Smooth muscle cell (in vitro differentiated cells): ENCODE data around the gene ASB6. TPM values are rescaled to one million over a fixed set of nuclear protein-coding genes. Genes with fewer than 3 reads are reported as not detected.

Experiments used
- DNase-seq: peaks from one replicate; lab custom pipeline; 2025; ENCODE audit not compliant: unreplicated experiment; lab: John Stamatoyannopoulos, UW
- H2AFZ ChIP-seq: fragments of 200-600 bp; sonication (generic); 2 replicates; pipeline ENCODE4 v1.6.0; 2016; ENCODE audit warnings: antibody characterized with exemption, low read depth, mild to moderate bottlenecking
- H3F3A ChIP-seq: fragments of 200-600 bp; sonication (generic); 2 replicates; pipeline ENCODE4 v1.6.0; 2017; ENCODE audit warnings: antibody characterized with exemption, low read depth
- H3K27ac ChIP-seq: fragments of 200-600 bp; sonication (generic); 2 replicates; pipeline ENCODE4 v1.5.1; 2016; ENCODE audit warnings: low read depth, mild to moderate bottlenecking
- H3K27me3 ChIP-seq: fragments of 200-600 bp; sonication (generic); 2 replicates; pipeline ENCODE4 v1.6.1; 2016; ENCODE audit warnings: low read depth, mild to moderate bottlenecking
- H3K36me3 ChIP-seq: fragments of 200-600 bp; sonication (generic); 2 replicates; pipeline ENCODE4 v1.5.1; 2016; ENCODE audit warnings: low read depth
- H3K4me1 ChIP-seq: fragments of 200-600 bp; sonication (generic); 2 replicates; pipeline ENCODE4 v1.5.1; 2016; ENCODE audit warnings: low read depth
- H3K4me2 ChIP-seq: fragments of 200-600 bp; sonication (generic); 2 replicates; pipeline ENCODE4 v1.6.0; 2016; ENCODE audit warnings: mild to moderate bottlenecking
- H3K4me3 ChIP-seq: fragments of 200-600 bp; sonication (generic); 2 replicates; pipeline ENCODE4 v1.5.1; 2016; ENCODE audit warnings: mild to moderate bottlenecking
- H3K79me2 ChIP-seq: fragments of 200-600 bp; sonication (generic); 2 replicates; pipeline ENCODE4 v1.6.0; 2016; ENCODE audit warnings: low read depth, mild to moderate bottlenecking
- H3K9ac ChIP-seq: fragments of 200-600 bp; sonication (generic); 2 replicates; pipeline ENCODE4 v1.6.0; 2016; ENCODE audit warnings: low read depth
- H3K9me3 ChIP-seq: fragments of 200-600 bp; sonication (generic); replicated peaks from 2 replicates; pipeline ENCODE4 v1.5.1; 2016; ENCODE audit warnings: low read depth
- H4K20me1 ChIP-seq: fragments of 200-600 bp; sonication (generic); 2 replicates; pipeline ENCODE4 v1.6.0; 2016; ENCODE audit warnings: low read depth
- WGBS: methylation state at CpG from one replicate; pipeline ENCODE4 v1.1.7; 2016; ENCODE audit warnings: low lambda C conversion rate; 5-methylcytosine and 5-hydroxymethylcytosine counted together
- polyA plus RNA-seq: library from polyadenylated mRNA; unstranded; fragments of >200 nt; fragmentation: Nextera tagmentation; extraction: Ambion mirVana; gene quantifications from 2 replicates; pipeline ENCODE4 v1.2.1, GENCODE V29; 2016
- total RNA-seq: library from RNA; depleted of rRNA; stranded (reverse); fragments of >200 nt; gene quantifications from 2 replicates; pipeline ENCODE4 v1.2.3, GENCODE V29; 2014
- TF ChIP-seq, protein P1 (sequence below): fragments of 200-600 bp; sonication (generic); IDR thresholded peaks from 2 replicates; pipeline ENCODE4 v1.5.1; 2017; ENCODE audit warnings: borderline replicate concordance, mild to moderate bottlenecking, antibody characterized with exemption; ENCODE audit not compliant: insufficient read depth, poor library complexity, severe bottlenecking

The ASB6 gene
- total and polyA plus RNA-seq, 2 experiments from 2014 or later: 13.8 to 26.0 TPM

DNA sequence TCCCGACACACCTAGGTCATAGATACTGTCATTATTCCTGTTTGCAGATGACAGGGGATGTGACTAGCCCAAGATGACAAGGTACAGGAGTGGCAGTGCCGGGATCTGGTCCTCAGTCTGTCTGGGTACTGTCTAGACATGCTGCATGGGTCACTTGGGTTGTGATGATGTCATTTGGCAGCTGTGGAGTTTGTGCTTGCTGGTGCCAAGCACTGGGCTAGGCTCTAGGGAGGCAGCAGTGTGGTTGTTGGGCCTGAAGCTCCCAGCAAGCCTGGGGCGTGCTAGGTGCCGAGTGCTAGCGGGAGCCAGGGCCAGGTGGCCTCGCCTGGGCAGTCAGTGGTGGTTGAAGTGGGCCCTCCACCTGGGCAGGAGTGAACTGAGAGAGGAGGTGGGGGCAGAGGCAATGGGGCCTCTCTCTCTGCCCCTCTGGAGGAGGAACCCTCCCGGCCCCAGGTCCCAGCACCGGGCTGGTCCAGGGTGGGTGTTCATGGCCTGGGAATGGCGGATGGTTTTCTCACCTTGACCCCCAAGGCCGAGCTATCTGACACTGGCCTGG lies 8.8 kb upstream of the ASB6 start:
- Histone ChIP-seq H3K4me1 (no peaks in the 10 kb centered on the region), H3K79me2 (no peaks in the 10 kb centered on the region), H3K27me3 (no peaks in the 10 kb centered on the region), H4K20me1 (no peaks in the 10 kb centered on the region), H3K9ac (no peak overlapping the region), H3K36me3 (no peaks in the 10 kb centered on the region), H3K4me2 (no peak overlapping the region), H2AFZ (no peak overlapping the region), H3K4me3 (no peak overlapping the region), H3K27ac (no peak overlapping the region), H3K9me3 (no peaks in the 10 kb centered on the region), H3F3A (no peaks in the 10 kb centered on the region)
- DNase-seq: no peak
- WGBS: 84% methylated on average over 10 of the region's 10 CpGs
- TF ChIP-seq, protein P1, sequence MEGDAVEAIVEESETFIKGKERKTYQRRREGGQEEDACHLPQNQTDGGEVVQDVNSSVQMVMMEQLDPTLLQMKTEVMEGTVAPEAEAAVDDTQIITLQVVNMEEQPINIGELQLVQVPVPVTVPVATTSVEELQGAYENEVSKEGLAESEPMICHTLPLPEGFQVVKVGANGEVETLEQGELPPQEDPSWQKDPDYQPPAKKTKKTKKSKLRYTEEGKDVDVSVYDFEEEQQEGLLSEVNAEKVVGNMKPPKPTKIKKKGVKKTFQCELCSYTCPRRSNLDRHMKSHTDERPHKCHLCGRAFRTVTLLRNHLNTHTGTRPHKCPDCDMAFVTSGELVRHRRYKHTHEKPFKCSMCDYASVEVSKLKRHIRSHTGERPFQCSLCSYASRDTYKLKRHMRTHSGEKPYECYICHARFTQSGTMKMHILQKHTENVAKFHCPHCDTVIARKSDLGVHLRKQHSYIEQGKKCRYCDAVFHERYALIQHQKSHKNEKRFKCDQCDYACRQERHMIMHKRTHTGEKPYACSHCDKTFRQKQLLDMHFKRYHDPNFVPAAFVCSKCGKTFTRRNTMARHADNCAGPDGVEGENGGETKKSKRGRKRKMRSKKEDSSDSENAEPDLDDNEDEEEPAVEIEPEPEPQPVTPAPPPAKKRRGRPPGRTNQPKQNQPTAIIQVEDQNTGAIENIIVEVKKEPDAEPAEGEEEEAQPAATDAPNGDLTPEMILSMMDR: no peak

DNA sequence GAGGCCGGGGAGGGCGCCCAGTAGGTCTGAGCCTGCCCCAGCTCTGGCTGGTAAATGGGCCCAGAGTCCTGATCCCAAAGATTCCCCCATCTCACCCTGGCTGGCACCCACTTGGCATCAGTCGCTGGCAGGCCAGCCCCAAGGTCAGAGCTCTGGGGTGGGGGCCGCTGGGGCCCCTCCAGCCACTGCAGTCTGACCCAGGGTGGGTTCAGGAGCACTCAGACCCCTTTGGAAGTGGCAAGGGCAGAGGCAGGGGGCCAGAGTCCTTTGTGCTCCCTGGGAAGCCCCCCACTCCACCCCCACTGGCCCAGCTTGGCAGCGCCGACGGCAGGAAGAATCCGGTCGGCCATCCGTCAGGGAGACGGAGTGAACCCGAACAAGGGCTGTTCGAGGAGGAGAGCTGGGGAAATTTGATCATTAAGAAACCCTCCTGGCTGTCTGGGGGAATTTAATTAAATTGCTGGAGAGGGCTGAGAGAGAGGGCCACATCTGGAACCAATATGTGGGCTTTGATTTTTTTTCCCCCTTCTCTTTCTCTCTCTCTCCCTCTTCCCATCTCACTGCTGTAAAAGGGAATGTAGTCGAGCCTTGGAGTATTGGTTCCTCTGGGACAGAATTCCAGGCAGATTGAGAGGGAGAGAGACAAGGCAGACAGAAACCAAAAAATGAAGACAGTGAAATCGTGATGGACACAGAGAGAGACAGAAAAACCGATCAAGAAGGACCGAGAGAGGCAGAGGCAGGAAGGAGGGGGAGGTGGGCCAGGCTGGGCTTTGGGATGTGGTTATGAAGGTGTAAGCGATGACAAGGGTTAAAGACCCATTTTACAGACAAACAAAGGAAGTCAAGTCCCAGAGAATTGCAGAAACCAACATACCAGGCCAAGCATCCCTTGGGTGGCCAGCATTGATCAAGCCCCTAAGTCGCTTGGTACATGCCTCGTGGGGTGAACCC lies 8.1 kb upstream of the ASB6 start:
- WGBS: 69% methylated on average over 20 of the region's 20 CpGs
- Histone ChIP-seq H3K9ac (no peak overlapping the region), H3K4me2 (no peak overlapping the region)

GRCh38 chr9:129648764-129649115 lies 6.8 kb upstream of the ASB6 start:
- Histone ChIP-seq H3K27ac (no peak overlapping the region), H3K4me3 (no peak overlapping the region), H3K9ac (no peak overlapping the region), H4K20me1 (no peaks in the 10 kb centered on the region), H3K36me3 (no peaks in the 10 kb centered on the region), H3K9me3 (no peaks in the 10 kb centered on the region), H3K79me2 (no peaks in the 10 kb centered on the region), H3K4me1 (no peaks in the 10 kb centered on the region), H3K27me3 (no peaks in the 10 kb centered on the region), H3K4me2 (no peak overlapping the region), H2AFZ (no peak overlapping the region), H3F3A (no peaks in the 10 kb centered on the region)
- 96% methylated on average over 7 of the region's 10 CpGs for WGBS
- no peak for DNase-seq
- TF ChIP-seq, protein P1: no peak

More for the DNA sequence above, 8.1 kb upstream of the ASB6 start:
- Histone ChIP-seq H2AFZ (no peak overlapping the region), H3K27ac (no peak overlapping the region), H3K4me3 (no peak overlapping the region), H3K9me3 (no peaks in the 10 kb centered on the region), H4K20me1 (no peaks in the 10 kb centered on the region), H3K4me1 (no peaks in the 10 kb centered on the region), H3K27me3 (no peaks in the 10 kb centered on the region), H3K79me2 (no peaks in the 10 kb centered on the region), H3K36me3 (no peaks in the 10 kb centered on the region), H3F3A (no peaks in the 10 kb centered on the region)
- DNase-seq: no peak
- TF ChIP-seq, protein P1: no peak
